Measurements from ENCODE around the gene TRIM67.

TRIM67 gene

GRCh38 chr1:231160895-231161666 is 777 bp upstream of the TRIM67 start:
- peak overlapping the region; percentile 97 for H2AFZ ChIP-seq (ENCODE audit: low read depth, low read length)
- no peaks in the 10 kb centered on the region for H3K9me3 ChIP-seq (ENCODE audit: low read length)
- peaks cover 26% of the 10 kb centered on the region for H3K27me3 ChIP-seq (ENCODE audit: insufficient read depth, low read length)
- peaks cover 24% of the 10 kb centered on the region for H3K4me1 ChIP-seq (ENCODE audit: insufficient read depth, low read length)
- no peaks in the 10 kb centered on the region for H3K36me3 ChIP-seq (ENCODE audit: insufficient read depth, low read length)
- H3K4me3 ChIP-seq (ENCODE audit: low read length), result peak overlapping the region; percentile 76

GRCh38 chr1:231162297-231162969 is 575 bp downstream of the TRIM67 start:
- Histone ChIP-seq H3K36me3 (ENCODE audit: insufficient read depth, low read length) (no peaks in the 10 kb centered on the region), H3K4me3 (ENCODE audit: low read length) (peak overlapping the region; percentile 76), H3K4me1 (ENCODE audit: insufficient read depth, low read length) (peaks cover 24% of the 10 kb centered on the region), H3K9me3 (ENCODE audit: low read length) (no peaks in the 10 kb centered on the region), H2AFZ (ENCODE audit: low read depth, low read length) (peak overlapping the region; percentile 97), H3K27me3 (ENCODE audit: insufficient read depth, low read length) (peaks cover 20% of the 10 kb centered on the region)

- H3K4me3 ChIP-seq (ENCODE audit: low read length), result peak overlapping the region; percentile 76
Observed at GRCh38 chr1:231162970-231163829, 1.3 kb downstream of the TRIM67 start.

GRCh38 chr1:231163830-231164427 is 2.1 kb downstream of the TRIM67 start:
- Histone ChIP-seq H2AFZ (ENCODE audit: low read depth, low read length) (no peak overlapping the region), H3K4me3 (ENCODE audit: low read length) (no peak overlapping the region), H3K36me3 (ENCODE audit: insufficient read depth, low read length) (no peaks in the 10 kb centered on the region), H3K4me1 (ENCODE audit: insufficient read depth, low read length) (peaks cover 24% of the 10 kb centered on the region), H3K27me3 (ENCODE audit: insufficient read depth, low read length) (peaks cover 20% of the 10 kb centered on the region), H3K9me3 (ENCODE audit: low read length) (no peaks in the 10 kb centered on the region)

More at GRCh38 chr1:231162970-231163829, 1.3 kb downstream of the TRIM67 start:
- H3K27me3 ChIP-seq (ENCODE audit: insufficient read depth, low read length), result peaks cover 20% of the 10 kb centered on the region
- H3K4me1 ChIP-seq (ENCODE audit: insufficient read depth, low read length), result peaks cover 24% of the 10 kb centered on the region
- peak overlapping the region; percentile 97 for H2AFZ ChIP-seq (ENCODE audit: low read depth, low read length)
- H3K36me3 ChIP-seq (ENCODE audit: insufficient read depth, low read length), result no peaks in the 10 kb centered on the region
- no peaks in the 10 kb centered on the region for H3K9me3 ChIP-seq (ENCODE audit: low read length)

GRCh38 chr1:231165371-231165770 is 3.5 kb downstream of the TRIM67 start:
- H2AFZ ChIP-seq (ENCODE audit: low read depth, low read length), result no peak overlapping the region
- H3K27me3 ChIP-seq (ENCODE audit: insufficient read depth, low read length), result peaks cover 13% of the 10 kb centered on the region
- peak overlapping the region; percentile 16 for H3K4me3 ChIP-seq (ENCODE audit: low read length)
- H3K9me3 ChIP-seq (ENCODE audit: low read length), result no peaks in the 10 kb centered on the region
- peaks cover 24% of the 10 kb centered on the region for H3K4me1 ChIP-seq (ENCODE audit: insufficient read depth, low read length)
- H3K36me3 ChIP-seq (ENCODE audit: insufficient read depth, low read length), result no peaks in the 10 kb centered on the region

GRCh38 chr1:231166398-231166797 is 4.5 kb downstream of the TRIM67 start:
- Histone ChIP-seq H2AFZ (ENCODE audit: low read depth, low read length) (no peak overlapping the region), H3K36me3 (ENCODE audit: insufficient read depth, low read length) (no peaks in the 10 kb centered on the region), H3K4me3 (ENCODE audit: low read length) (no peak overlapping the region), H3K4me1 (ENCODE audit: insufficient read depth, low read length) (peaks cover 16% of the 10 kb centered on the region), H3K27me3 (ENCODE audit: insufficient read depth, low read length) (peaks cover 13% of the 10 kb centered on the region), H3K9me3 (ENCODE audit: low read length) (no peaks in the 10 kb centered on the region)

- Histone ChIP-seq H2AFZ (ENCODE audit: low read depth, low read length) (no peak overlapping the region), H3K4me1 (ENCODE audit: insufficient read depth, low read length) (no peaks in the 10 kb centered on the region), H3K27me3 (ENCODE audit: insufficient read depth, low read length) (peaks cover 4% of the 10 kb centered on the region), H3K4me3 (ENCODE audit: low read length) (no peak overlapping the region), H3K9me3 (ENCODE audit: low read length) (no peaks in the 10 kb centered on the region), H3K36me3 (ENCODE audit: insufficient read depth, low read length) (no peaks in the 10 kb centered on the region)
Observed at GRCh38 chr1:231170875-231171274, 9.0 kb downstream of the TRIM67 start.

GRCh38 chr1:231171623-231172197 is 9.9 kb downstream of the TRIM67 start:
- Histone ChIP-seq H2AFZ (ENCODE audit: low read depth, low read length) (no peak overlapping the region), H3K36me3 (ENCODE audit: insufficient read depth, low read length) (no peaks in the 10 kb centered on the region), H3K4me1 (ENCODE audit: insufficient read depth, low read length) (no peaks in the 10 kb centered on the region), H3K27me3 (ENCODE audit: insufficient read depth, low read length) (peaks cover 4% of the 10 kb centered on the region), H3K4me3 (ENCODE audit: low read length) (no peak overlapping the region), H3K9me3 (ENCODE audit: low read length) (no peaks in the 10 kb centered on the region)

GRCh38 chr1:231172411-231172810 is 10.6 kb downstream of the TRIM67 start:
- Histone ChIP-seq H3K27me3 (ENCODE audit: insufficient read depth, low read length) (peaks cover 4% of the 10 kb centered on the region), H3K4me3 (ENCODE audit: low read length) (no peak overlapping the region)

GRCh38 chr1:231176421-231176820 is 14.6 kb downstream of the TRIM67 start:
- H2AFZ ChIP-seq (ENCODE audit: low read depth, low read length), result no peak overlapping the region
- H3K4me3 ChIP-seq (ENCODE audit: low read length), result no peak overlapping the region
- H3K27me3 ChIP-seq (ENCODE audit: insufficient read depth, low read length), result peaks cover 7% of the 10 kb centered on the region
- H3K36me3 ChIP-seq (ENCODE audit: insufficient read depth, low read length), result no peaks in the 10 kb centered on the region
- H3K4me1 ChIP-seq (ENCODE audit: insufficient read depth, low read length), result peaks cover 13% of the 10 kb centered on the region
- H3K9me3 ChIP-seq (ENCODE audit: low read length), result peaks cover 5% of the 10 kb centered on the region

More at GRCh38 chr1:231172411-231172810, 10.6 kb downstream of the TRIM67 start:
- Histone ChIP-seq H3K36me3 (ENCODE audit: insufficient read depth, low read length) (no peaks in the 10 kb centered on the region), H3K9me3 (ENCODE audit: low read length) (no peaks in the 10 kb centered on the region), H2AFZ (ENCODE audit: low read depth, low read length) (no peak overlapping the region), H3K4me1 (ENCODE audit: insufficient read depth, low read length) (peaks cover 7% of the 10 kb centered on the region)

- Histone ChIP-seq H3K27me3 (ENCODE audit: insufficient read depth, low read length) (peaks cover 4% of the 10 kb centered on the region), H3K9me3 (ENCODE audit: low read length) (peaks cover 5% of the 10 kb centered on the region), H2AFZ (ENCODE audit: low read depth, low read length) (no peak overlapping the region), H3K4me1 (ENCODE audit: insufficient read depth, low read length) (peaks cover 13% of the 10 kb centered on the region), H3K4me3 (ENCODE audit: low read length) (no peak overlapping the region), H3K36me3 (ENCODE audit: insufficient read depth, low read length) (no peaks in the 10 kb centered on the region)
Observed at GRCh38 chr1:231177226-231177625, 15.4 kb downstream of the TRIM67 start.

- H2AFZ ChIP-seq (ENCODE audit: low read depth, low read length), result no peak overlapping the region
- no peaks in the 10 kb centered on the region for H3K36me3 ChIP-seq (ENCODE audit: insufficient read depth, low read length)
- H3K27me3 ChIP-seq (ENCODE audit: insufficient read depth, low read length), result peaks cover 2% of the 10 kb centered on the region
- peaks cover 13% of the 10 kb centered on the region for H3K4me1 ChIP-seq (ENCODE audit: insufficient read depth, low read length)
- H3K9me3 ChIP-seq (ENCODE audit: low read length), result peaks cover 7% of the 10 kb centered on the region
- H3K4me3 ChIP-seq (ENCODE audit: low read length), result no peak overlapping the region
Observed at GRCh38 chr1:231177936-231178335, 16.1 kb downstream of the TRIM67 start.
